GM10847 (cell line): ENCODE data around the gene MAD1L1.

ENCODE experiments used
- POLR2A ChIP-seq: IDR thresholded peaks from 2 replicates; pipeline ENCODE4 v1.6.1; 2011; ENCODE audit not compliant: insufficient read length; ENCODE audit errors: extremely low read depth

MAD1L1 gene

GRCh38 chr7:1866601-1867000, 366.1 kb downstream of the MAD1L1 start:
- TF ChIP-seq POLR2A: no peak

DNA sequence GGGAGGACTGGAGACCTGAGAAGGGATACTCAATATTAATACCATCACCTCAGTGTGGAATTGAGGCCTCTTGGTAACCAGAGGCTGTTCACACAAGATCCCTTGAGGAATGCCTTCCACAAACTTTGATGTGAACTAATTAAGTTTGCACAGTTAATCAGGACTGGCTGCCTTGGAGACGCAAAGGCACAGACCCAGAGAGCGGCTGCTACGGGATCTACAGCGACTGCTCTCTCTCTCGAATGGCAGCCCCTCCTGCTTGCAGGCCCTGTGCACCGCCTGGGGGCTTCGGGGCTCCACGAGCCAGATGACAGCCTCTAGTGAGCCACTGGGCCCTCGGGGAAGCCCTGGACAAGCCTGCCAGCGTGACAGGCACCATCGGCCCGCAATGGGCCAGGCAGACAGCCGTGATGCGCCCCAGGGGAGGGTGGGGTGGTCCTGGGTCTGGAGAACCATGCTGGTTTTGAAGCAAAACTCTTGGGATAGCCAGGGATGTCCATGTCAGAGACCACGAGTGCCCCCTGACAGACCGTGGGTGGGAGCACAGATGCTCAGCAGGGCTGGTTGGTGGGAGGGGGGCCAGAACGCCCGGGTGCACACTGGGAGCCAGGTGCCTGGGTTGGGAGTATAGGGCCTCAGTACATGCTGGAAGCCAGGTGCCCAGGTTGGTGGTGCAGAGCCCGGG, 367.0 kb downstream of the MAD1L1 start:
- no peak for TF ChIP-seq POLR2A

DNA sequence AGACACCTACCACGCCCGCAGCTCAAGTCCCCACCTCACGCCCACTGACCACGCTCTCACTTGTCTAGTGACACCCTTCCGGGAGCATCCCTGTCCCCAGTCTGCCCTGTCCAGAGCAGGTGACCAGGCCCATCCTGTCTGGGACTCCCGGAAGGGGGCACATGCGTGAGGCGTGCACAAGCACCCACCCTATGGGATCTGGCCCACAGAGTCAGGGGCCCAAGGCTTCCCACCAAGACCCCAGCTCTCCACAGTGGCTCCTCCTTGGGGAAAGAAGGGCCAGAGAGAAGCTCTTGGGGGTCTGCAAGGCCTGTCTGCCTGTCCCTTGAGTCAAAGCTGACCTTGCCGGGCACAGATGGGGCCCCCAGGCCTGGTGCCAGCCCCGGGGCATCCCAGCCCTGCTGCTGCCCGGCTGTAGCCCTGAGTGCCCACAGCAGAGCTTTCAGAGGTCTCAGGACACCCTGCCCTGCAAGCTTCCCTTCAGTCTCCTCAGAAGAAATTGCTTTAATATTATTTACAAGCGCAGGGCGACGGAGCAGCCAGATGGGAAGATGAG, 367.7 kb downstream of the MAD1L1 start:
- no peak for TF ChIP-seq POLR2A

GRCh38 chr7:1864161-1864940, 368.4 kb downstream of the MAD1L1 start:
- TF ChIP-seq POLR2A: no peak

DNA sequence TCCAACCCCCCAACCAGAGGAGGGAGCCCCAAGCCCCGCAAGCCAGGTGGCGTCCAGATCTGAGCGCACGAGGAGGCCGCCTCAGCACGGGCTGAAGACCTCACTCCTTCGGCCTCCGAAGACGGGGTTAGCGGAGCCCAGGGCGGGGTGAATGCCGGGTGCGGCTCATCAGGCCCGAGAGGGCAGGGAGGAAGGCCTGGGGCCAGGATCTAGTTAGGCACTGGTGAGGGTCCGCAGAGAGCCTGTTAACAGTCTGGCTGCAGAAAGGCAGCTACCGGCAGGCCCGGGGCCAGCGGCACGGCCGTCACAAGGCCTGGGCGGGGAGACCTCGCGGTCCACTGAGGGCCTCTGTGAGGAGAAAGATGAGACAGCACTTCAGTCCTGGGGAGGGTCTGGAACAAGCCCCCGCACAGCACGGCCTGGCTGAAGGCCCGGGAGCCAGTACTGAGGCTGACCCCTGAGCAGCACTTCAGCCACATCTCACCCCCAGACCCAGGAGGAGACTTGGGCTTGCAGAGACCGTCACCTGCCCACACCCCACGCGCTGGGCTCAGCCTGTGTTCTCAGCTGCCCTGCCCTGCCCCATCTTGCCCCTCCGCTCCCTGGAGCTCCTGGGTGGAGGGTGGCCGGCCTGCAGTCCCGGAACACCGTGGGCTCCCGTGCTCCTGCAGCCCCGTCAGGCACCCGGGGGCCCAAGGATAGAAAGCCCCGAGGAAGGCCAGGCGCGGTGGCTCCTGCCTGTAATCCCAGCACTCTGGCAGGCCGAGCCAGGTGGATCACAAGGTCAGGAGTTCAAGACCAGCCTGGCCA, 369.4 kb downstream of the MAD1L1 start:
- TF ChIP-seq POLR2A: no peak

DNA sequence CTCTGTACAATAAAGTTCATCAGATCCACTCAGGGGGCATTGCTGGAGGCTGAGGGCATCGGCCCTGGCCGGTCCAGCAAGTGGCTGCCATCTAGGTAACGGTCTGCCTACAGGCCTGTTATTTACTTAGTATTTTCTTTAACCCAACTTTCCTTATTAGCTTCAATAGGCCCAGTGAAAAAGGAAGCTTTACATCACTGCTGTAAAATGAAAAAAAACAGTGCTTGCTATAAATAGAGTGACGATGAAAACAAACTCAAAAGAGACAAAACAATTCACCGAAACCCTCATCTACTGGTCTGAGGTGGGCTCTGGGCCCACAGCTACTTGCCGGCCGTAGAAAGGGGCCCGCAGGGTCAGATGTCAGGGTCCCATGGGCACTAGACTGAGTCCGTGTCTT, 370.2 kb downstream of the MAD1L1 start:
- no peak for TF ChIP-seq POLR2A

DNA sequence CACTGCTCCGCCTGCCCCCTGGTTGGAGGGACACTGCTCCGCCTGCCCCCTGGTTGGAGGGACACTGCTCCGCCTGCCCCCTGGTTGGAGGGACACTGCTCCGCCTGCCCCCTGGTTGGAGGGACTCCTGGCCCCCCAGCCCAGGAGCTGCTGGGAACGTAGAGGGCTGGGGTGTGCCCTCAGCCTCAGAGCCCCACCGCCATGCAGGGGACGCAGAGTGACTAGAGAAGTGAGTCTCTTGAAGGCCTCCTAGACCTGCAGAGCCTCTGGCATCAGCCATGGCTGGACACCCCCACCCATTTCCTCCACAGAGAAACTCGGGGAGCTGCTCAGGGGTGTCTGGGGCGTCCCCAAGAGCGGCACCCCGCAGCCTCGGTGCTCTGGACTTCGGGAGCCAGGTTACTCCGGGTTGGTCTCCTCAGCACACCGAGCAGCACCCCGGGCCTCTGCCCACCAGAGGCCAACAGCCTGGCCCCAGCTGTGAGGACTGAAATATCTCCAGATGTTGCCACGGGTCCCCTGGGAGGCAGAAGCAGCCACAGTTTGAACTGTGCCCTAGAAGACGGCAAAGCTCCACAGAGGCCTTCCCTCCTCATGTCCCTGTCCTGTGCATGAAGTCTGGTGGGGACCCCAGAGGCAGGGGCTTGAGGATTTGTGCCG, 370.8 kb downstream of the MAD1L1 start:
- no peak for TF ChIP-seq POLR2A

DNA sequence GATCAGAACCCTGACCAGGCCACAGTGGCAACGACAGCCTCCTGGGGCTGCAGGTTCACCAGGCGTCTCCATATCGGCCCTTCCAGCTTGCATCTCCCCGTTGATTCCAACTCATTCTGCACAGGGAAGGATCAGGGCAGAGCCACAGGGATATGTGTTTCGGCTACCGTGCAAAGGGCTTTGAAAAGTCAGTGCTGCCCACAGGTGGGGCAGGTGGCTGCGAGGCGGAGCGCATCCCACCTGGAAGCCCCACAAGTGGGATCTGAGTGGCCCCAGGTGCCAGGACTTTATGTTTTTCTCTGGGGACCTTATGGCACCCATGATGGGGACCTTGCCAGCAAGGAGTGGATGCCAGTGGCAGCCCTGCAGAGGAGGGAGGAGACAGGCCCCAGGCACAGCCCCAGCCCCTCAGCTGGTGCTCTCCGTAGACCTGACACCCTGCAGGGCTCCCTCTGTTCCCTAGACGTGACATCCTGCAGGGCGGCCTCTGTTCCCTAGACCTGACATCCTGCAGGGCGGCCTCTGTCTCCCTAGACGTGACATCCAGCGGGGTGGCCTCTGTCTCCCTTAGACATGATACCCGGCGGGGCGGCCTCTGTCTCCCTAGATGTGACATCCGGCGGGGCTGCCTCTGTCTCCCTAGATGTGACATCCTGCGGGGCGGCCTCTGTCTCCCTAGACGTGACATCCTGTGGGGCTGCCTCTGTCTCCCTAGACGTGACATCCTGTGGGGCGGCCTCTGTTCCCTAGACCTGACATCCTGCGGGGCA, 373.3 kb downstream of the MAD1L1 start:
- no peak for TF ChIP-seq POLR2A

DNA sequence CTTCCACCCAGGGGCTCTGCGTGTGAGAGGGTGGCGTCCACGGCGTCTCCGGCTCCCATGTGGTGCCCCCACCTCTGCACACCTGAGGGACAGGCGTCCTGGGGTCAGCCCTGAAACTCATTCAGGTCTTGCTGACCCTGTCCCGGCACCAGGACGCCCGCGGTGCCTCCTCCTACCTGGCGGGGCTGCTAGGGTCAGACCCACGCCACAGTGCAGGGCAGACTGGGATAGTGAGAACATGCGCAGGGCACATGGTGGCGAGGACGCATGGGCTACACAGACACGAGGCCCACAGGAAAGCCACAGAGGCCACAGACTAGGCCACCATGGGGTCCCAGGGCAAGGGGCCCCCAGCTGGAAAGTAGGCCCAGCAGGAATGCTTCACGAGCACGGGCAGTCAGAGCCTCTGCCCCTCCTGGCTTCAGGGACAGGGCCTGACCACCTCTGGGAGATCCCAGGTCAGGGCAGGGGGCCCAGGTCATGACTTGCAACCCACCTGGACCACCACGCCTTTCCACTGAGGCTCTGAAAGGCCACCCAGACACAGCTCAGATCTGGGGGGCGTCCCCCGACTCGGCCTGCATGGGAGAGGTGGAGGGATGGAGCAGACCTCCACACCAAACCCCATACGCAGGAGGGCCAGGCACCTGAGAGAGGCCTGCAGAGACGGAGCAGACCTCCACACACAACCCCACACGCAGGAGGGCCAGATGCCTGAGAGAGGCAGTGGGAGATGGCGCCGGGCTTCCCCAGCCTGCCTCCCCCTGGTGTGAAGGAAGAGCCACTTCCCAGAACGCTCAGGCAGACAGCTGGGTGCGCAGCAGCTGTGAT, 374.1 kb downstream of the MAD1L1 start:
- TF ChIP-seq POLR2A: no peak

DNA sequence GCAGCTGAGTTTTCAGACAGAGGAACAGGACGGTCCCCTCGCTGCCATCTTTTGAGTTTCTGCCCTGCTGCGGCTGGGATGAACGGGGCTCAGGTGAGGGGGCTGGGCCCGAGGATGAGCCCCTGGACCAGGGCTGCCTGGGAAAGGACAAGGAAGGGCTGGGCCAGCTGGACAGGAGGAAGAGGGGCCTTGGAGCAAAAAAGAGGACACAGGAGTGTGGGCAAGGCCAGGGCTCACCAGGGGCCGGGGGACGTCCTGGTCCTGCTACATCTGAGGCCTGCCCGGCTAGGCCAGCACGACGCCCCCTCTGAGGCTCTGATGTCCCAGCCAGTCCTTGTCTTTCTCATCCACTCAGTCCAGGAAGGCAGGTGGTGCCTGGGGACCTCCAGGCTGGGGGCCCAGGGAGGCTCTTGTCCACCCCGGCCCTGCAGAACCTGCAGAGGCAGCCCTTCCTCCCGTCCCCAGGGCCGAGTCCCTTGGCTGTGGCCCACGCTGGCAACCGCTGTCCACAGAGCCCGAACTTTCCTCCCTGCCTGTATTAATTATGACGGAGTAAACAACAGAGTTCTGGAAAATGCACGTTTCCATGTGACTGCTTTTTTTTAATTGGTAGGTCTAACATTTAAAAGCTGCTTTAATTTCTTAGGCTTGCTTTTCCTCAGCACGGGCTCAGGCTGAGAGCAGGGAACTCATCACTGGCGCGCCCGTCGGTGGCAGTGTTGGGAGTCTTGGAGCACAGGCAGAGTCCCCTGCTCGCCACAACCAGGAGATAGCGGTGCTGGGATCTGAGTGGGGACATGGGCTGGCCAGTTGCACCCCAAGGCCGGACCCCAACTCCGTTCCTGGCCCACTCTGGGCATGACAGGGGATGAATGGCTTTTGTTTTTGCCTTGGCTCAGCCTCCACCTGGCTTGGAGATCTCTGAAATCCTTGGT, 375.0 kb downstream of the MAD1L1 start:
- TF ChIP-seq POLR2A: no peak

- no peak for TF ChIP-seq POLR2A
Measured at GRCh38 chr7:1856888-1857441, 375.8 kb downstream of the MAD1L1 start.
